Endothelial cell of umbilical vein (primary cell): Measurements from ENCODE around the gene ZNF672.

ENCODE experiments used
- TF ChIP-seq, protein P1 (sequence below): IDR thresholded peaks from 2 replicates; pipeline ENCODE4 v1.6.1; 2011; ENCODE audit not compliant: insufficient read depth, insufficient read length
- TF ChIP-seq, protein P2 (sequence below), 2 donors: IDR thresholded peaks; 1 replicate in 1 of 2; 2 replicates in 1 of 2; pipeline ENCODE4 v1.5.1; 2011; ENCODE audit warnings: low read length in 2 of 2, mild to moderate bottlenecking in 2 of 2, moderate library complexity in 2 of 2, control low read depth in 1 of 2, inconsistent platforms in 1 of 2, low read depth in 1 of 2; ENCODE audit not compliant: insufficient read depth in 1 of 2; ENCODE audit errors: extremely low read depth in 1 of 2

GRCh38 chr1:248802454-248802853, 35.6 kb upstream of the ZNF672 start:
- TF ChIP-seq, protein P1, sequence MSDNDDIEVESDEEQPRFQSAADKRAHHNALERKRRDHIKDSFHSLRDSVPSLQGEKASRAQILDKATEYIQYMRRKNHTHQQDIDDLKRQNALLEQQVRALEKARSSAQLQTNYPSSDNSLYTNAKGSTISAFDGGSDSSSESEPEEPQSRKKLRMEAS = no peak
- TF ChIP-seq, protein P2, sequence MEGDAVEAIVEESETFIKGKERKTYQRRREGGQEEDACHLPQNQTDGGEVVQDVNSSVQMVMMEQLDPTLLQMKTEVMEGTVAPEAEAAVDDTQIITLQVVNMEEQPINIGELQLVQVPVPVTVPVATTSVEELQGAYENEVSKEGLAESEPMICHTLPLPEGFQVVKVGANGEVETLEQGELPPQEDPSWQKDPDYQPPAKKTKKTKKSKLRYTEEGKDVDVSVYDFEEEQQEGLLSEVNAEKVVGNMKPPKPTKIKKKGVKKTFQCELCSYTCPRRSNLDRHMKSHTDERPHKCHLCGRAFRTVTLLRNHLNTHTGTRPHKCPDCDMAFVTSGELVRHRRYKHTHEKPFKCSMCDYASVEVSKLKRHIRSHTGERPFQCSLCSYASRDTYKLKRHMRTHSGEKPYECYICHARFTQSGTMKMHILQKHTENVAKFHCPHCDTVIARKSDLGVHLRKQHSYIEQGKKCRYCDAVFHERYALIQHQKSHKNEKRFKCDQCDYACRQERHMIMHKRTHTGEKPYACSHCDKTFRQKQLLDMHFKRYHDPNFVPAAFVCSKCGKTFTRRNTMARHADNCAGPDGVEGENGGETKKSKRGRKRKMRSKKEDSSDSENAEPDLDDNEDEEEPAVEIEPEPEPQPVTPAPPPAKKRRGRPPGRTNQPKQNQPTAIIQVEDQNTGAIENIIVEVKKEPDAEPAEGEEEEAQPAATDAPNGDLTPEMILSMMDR (IDR thresholded peaks at IDR 0.05; ENCODE audit: extremely low read depth in 1 of 2, insufficient read depth in 1 of 2, low read depth in 1 of 2, low read length in 2 of 2) = no peak
